ENCODE data around the gene GNG8.
A peak's percentile ranks its signal among the peaks of the same experiment; 100 is the strongest.

The GNG8 gene

GRCh38 chr19:46618670-46619231, 17.3 kb downstream of the GNG8 start:
- Histone ChIP-seq H3K27ac (ENCODE audit: low read length) (peak overlapping the region; percentile 94), H3K9me3 (ENCODE audit: insufficient read depth, low read length) (no peaks in the 10 kb centered on the region), H3K4me3 (ENCODE audit: low read length) (peak overlapping the region; percentile 61), H3K27me3 (ENCODE audit: low read depth, low read length) (no peaks in the 10 kb centered on the region), H3K79me2 (ENCODE audit: low read length) (peaks cover 31% of the 10 kb centered on the region), H3K36me3 (replicated peaks; ENCODE audit: low read depth, low read length) (peaks cover 28% of the 10 kb centered on the region), H3K9ac (ENCODE audit: low read length) (peak overlapping the region; percentile 56; the same call in 1 of the 2 replicates), H2AFZ (ENCODE audit: low read depth, low read length) (no peak overlapping the region), H3K4me2 (ENCODE audit: low read length) (peak overlapping the region; percentile 82), H3K4me1 (ENCODE audit: low read length) (peaks cover 79% of the 10 kb centered on the region), H4K20me1 (ENCODE audit: insufficient read depth, low read length) (no peaks in the 10 kb centered on the region)
- TF ChIP-seq EZH2phosphoT487 (IDR thresholded peaks at IDR 0.05; ENCODE audit: low read depth), result no peak
- TF ChIP-seq, protein P1, sequence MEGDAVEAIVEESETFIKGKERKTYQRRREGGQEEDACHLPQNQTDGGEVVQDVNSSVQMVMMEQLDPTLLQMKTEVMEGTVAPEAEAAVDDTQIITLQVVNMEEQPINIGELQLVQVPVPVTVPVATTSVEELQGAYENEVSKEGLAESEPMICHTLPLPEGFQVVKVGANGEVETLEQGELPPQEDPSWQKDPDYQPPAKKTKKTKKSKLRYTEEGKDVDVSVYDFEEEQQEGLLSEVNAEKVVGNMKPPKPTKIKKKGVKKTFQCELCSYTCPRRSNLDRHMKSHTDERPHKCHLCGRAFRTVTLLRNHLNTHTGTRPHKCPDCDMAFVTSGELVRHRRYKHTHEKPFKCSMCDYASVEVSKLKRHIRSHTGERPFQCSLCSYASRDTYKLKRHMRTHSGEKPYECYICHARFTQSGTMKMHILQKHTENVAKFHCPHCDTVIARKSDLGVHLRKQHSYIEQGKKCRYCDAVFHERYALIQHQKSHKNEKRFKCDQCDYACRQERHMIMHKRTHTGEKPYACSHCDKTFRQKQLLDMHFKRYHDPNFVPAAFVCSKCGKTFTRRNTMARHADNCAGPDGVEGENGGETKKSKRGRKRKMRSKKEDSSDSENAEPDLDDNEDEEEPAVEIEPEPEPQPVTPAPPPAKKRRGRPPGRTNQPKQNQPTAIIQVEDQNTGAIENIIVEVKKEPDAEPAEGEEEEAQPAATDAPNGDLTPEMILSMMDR (IDR thresholded peaks at IDR 0.05; ENCODE audit: low read depth, low read length), result no peak

- Histone ChIP-seq H3K4me3 (ENCODE audit: low read length) (peak overlapping the region; percentile 10; the same call in 1 of the 2 replicates), H3K9me3 (ENCODE audit: insufficient read depth, low read length) (no peaks in the 10 kb centered on the region), H3K79me2 (ENCODE audit: low read length) (peaks cover 20% of the 10 kb centered on the region), H3K27me3 (ENCODE audit: low read depth, low read length) (no peaks in the 10 kb centered on the region), H3K4me1 (ENCODE audit: low read length) (peaks cover 72% of the 10 kb centered on the region), H3K4me2 (ENCODE audit: low read length) (peak overlapping the region; percentile 53), H2AFZ (ENCODE audit: low read depth, low read length) (no peak overlapping the region), H4K20me1 (ENCODE audit: insufficient read depth, low read length) (no peaks in the 10 kb centered on the region), H3K36me3 (replicated peaks; ENCODE audit: low read depth, low read length) (peaks cover 22% of the 10 kb centered on the region), H3K27ac (ENCODE audit: low read length) (peak overlapping the region; percentile 65), H3K9ac (ENCODE audit: low read length) (peak overlapping the region; percentile 24; the same call in 1 of the 2 replicates)
- TF ChIP-seq EZH2phosphoT487 (IDR thresholded peaks at IDR 0.05; ENCODE audit: low read depth), result no peak
- TF ChIP-seq, protein P1 (IDR thresholded peaks at IDR 0.05; ENCODE audit: low read depth, low read length), result no peak
Observed at GRCh38 chr19:46617601-46618000, 18.4 kb downstream of the GNG8 start.

DNA sequence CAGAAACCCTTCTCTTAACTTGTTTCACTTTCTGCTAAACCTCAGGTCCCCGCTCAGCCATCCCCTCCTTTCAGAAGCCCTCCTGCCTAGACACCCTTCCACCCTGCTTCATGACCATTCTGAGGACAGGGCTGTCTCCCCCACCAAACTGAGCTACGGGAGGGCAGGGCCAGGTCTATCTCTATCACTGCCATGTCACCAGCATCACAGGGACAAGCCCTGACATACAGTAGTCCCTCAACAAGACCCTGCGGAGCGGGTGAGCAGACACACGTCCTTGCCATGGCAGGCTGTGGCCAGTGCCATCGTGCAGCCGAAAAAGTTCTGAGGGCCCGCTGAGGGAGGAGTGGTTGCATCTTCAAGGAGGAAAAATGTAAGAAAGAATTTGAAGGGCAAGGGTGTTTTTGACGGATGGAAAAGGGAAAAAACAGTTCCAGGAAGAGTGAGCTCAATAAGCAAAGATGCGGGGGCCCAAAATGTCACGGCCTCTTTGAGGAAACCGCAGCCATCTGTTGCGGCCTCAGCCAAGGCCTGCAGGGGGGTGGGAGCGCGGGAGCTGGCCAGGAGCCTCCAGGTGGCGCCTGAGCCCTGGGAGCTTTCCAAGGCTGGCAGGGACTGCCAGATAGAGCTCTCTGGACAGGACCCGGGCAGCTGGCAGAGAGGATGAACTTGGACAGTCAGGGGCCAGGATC, 19.2 kb downstream of the GNG8 start:
- Histone ChIP-seq H4K20me1 (ENCODE audit: insufficient read depth, low read length) (no peaks in the 10 kb centered on the region), H3K4me1 (ENCODE audit: low read length) (peaks cover 72% of the 10 kb centered on the region), H3K4me3 (ENCODE audit: low read length) (peak overlapping the region; percentile 10; the same call in 1 of the 2 replicates), H3K27me3 (ENCODE audit: low read depth, low read length) (no peaks in the 10 kb centered on the region), H3K79me2 (ENCODE audit: low read length) (peaks cover 12% of the 10 kb centered on the region), H3K36me3 (replicated peaks; ENCODE audit: low read depth, low read length) (peaks cover 17% of the 10 kb centered on the region), H2AFZ (ENCODE audit: low read depth, low read length) (peak overlapping the region; percentile 2; the same call in 1 of the 2 replicates), H3K27ac (ENCODE audit: low read length) (peak overlapping the region; percentile 65), H3K9ac (ENCODE audit: low read length) (peak overlapping the region; percentile 24; the same call in 1 of the 2 replicates), H3K4me2 (ENCODE audit: low read length) (peak overlapping the region; percentile 53), H3K9me3 (ENCODE audit: insufficient read depth, low read length) (no peaks in the 10 kb centered on the region)
- TF ChIP-seq, protein P1 (IDR thresholded peaks at IDR 0.05; ENCODE audit: low read depth, low read length), result peak; percentile 82
- no peak for TF ChIP-seq EZH2phosphoT487 (IDR thresholded peaks at IDR 0.05; ENCODE audit: low read depth)

DNA sequence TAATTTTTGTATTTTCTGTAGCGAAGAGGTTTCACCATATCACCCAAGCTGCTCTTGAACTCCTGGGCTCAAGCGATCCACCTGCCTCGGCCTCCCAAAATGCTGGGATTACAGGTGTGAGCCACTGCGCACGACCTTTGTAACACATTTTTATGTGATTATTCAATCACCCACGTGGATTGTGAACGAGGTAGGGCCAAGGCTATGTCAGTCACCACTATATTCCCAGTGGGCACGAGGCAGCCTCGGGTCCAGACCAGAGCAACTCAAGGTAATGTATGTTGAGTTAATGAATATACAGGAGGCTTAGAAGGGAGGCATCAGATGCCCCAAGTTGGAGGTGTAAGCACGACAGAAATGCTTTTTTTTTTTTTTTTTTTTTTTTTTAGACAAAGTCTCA, 20.0 kb downstream of the GNG8 start:
- Histone ChIP-seq H2AFZ (ENCODE audit: low read depth, low read length) (no peak overlapping the region), H3K4me1 (ENCODE audit: low read length) (peaks cover 72% of the 10 kb centered on the region), H3K4me3 (ENCODE audit: low read length) (no peak overlapping the region), H4K20me1 (ENCODE audit: insufficient read depth, low read length) (no peaks in the 10 kb centered on the region), H3K36me3 (replicated peaks; ENCODE audit: low read depth, low read length) (peaks cover 12% of the 10 kb centered on the region), H3K79me2 (ENCODE audit: low read length) (peaks cover 3% of the 10 kb centered on the region), H3K27me3 (ENCODE audit: low read depth, low read length) (no peaks in the 10 kb centered on the region), H3K27ac (ENCODE audit: low read length) (no peak overlapping the region), H3K9ac (ENCODE audit: low read length) (no peak overlapping the region), H3K9me3 (ENCODE audit: insufficient read depth, low read length) (no peaks in the 10 kb centered on the region), H3K4me2 (ENCODE audit: low read length) (no peak overlapping the region)
- TF ChIP-seq, protein P1 (IDR thresholded peaks at IDR 0.05; ENCODE audit: low read depth, low read length), result no peak
- no peak for TF ChIP-seq EZH2phosphoT487 (IDR thresholded peaks at IDR 0.05; ENCODE audit: low read depth)

Measured in OCI-LY3 (cell line).